ENCODE results near the gene PI4K2B.
"Not testable (repeated sequence)": the region's sequence is repeated elsewhere in the genome, so short reads cannot be mapped to it uniquely, and the experiment has no call there.

Gene PI4K2B

DNA sequence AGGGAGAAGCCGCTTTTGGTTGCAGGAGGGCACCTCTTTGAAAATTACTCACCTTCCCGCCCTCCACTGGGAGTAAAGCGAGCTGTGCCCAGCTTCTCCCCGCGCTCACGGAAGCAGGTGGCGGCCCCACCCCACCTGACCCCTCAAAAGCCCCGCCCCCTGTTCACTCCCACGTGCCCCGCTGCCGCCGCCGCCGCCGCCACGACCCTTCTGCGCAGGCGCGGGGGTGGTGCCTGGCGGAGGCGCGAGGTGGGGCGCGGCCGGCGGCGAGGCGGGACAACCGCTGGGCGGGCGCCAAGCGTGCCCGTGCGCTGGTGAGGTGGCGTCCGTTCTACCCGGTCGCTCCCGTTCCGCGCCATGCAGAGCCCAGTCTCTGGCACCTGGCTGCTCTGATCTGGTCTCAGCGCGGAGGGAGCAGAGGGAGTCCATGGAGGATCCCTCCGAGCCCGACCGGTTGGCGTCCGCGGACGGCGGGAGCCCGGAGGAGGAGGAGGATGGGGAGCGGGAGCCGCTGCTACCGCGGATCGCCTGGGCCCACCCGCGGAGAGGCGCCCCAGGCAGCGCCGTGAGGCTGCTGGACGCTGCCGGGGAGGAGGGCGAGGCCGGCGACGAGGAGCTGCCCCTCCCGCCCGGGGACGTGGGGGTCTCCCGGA, at the start of gene PI4K2B:
PI4K2B (plus strand) TSS at position 297 of the 653 bp plus-strand sequence; CDS start at position 428, 131 bp downstream.
- peak; percentile 64 for DNase-seq

DNA sequence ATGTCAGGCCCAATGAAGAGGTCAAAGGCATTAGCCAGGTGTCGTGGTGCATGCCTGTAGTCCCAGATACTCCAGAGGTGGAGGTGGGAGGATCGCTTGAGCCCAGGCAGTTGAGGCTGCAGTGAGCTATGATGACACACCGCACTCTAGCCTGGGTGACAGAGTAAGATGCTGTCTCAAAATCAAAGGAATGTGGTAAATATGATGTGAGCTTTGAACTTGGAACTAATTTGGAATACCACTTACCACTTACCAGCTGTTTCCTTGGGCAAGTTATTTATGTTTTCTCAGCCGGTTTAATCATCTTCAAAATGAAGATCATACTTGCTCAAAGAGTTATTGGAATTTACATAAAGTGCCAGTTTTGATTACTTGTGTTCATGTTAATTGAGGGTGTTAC, 49.8 kb upstream of the PI4K2B start:
- DNase-seq: no peak

DNA sequence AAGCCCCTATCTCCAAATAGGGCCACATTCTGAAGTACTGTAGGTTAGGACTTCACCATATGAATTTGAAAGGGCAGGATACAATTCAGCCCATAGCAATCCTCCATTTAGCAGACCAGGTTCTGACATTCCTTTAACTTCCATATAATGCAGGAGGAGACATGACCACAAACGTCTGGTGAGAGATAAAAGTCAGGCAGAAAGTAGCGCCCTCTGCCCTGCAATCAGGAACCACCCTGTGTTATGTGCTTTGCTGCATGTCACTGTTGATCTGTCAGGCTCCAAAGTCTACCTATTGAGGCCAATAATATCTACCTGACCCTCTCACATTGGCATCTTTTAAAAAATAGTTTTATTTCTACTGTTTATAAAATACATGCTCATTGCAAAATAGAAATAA, 43.4 kb upstream of the PI4K2B start:
- DNase-seq: no peak

DNA sequence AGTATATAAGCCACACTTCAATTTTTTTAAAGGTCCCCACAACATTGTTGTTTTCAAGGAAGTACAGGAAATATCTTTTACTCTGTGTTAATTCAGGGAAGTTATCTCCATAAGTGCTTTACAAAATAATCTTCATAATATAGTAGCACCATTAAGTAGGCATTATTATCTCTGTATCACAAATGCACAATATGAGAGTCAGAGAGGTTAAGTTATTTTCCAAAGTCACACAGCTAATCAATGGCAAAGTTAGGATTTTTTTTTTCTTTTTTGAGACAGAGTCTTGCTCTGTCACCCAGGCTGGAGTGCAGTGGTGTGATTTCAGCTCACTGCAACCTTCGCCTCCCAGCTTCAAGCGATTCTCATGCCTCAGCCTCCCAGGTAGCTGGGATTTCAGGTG, 35.1 kb upstream of the PI4K2B start:
- no peak for DNase-seq

DNA sequence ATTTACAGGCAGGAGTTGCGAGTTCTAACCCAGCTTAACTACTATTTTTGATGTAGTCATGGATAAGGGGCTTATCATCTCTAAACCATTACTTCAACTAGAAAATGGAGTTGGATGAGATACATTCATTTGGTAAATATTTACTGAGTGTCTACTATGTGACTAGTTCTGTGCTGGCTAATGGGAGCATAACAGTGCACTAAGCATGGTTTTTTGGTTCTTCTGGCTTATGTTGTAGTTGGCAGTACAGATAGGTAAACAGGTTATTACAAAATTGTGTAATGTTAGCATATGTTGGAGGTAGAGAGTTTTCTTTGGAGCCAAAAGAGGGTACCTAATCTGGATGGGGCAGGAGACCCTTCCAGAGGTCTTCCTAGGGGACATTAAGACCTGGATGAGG, 25.8 kb upstream of the PI4K2B start:
- no peak for DNase-seq

DNA sequence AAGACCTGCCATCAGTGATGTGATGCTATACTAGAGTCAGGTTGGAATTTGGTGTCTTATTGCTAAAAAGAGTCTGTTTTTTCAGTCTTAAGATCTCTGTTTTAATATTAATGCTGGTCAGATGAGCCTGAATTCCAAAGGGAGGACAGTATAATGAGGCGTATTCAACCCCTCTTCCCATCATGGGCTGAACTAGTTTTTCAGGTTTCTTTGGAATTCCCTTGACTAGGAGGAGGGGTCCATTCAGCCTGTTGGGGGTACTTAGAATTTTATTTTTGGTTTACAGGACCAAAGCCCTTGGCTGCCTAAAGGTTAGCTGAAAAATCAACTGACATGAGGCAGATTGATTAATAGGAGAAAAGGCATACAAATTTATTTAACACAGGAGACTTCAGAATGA, 24.1 kb upstream of the PI4K2B start:
- DNase-seq: no peak

DNA sequence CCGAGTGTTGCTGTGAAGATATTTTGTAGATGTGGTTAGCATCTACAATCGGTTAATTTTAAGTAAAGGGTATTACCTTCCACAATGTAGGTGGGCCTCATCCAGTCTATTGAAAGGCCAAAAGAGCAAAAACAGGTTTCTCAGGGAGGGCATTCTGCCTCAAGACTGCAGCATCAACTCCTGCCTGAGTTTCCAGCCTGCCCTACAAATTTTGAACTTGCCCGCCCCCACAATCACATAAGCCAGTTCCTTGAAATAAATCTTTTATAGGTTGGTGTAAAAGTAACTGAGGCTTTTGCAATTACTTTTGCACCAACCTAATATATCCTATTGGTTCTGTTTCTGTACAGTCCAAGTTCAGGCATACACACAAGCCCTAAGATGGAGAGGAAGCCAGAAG, 22.1 kb upstream of the PI4K2B start:
- DNase-seq: no peak

DNA sequence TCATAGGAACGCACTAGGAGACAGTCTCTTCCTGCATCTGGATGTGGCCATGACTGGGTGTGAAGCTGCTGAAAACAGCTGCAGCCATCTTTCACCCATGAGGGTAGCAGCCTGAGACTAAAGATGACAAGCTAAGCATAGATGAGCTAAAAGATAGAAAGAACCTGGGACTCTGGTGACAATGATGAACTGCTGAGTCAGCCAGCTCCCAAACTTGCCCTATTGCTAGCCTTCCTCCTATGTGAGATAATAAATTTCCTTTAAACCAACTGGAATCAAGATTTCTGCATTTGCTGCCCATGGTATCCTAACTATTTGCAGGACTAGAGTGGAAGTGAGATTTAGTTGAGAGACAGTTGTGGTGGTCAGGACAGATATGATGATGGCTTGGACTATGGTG, 21.0 kb upstream of the PI4K2B start:
- DNase-seq: no peak

DNA sequence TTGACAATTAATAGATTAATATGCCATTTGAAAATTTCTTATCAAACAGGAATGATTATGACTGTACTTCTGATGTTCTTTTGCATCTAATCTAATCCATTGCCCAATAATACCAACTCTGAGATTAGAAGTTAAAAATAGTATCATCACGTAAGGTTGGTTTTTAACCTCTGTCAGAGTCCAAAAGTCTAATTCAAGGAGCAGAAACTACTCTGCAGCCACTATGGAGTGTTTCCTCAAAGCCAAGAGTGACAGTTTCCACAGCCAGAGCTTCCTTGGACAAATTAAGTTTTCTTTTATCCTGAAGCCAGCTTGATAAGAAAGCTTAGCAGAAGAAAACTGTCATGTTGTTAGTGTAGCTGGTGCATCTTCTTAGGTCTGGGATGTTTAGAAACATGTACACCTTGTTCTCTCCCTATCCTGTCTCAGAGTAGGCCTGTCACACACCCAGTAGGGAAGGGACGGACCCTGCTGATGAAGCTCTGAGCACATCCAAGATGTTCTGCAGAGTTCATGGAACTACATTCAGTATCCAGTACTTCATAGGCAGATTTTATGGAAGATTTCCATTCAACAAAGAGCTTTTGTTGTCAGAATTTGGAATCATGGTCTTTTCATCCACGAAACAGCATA, 20.4 kb upstream of the PI4K2B start:
- no peak for DNase-seq

DNA sequence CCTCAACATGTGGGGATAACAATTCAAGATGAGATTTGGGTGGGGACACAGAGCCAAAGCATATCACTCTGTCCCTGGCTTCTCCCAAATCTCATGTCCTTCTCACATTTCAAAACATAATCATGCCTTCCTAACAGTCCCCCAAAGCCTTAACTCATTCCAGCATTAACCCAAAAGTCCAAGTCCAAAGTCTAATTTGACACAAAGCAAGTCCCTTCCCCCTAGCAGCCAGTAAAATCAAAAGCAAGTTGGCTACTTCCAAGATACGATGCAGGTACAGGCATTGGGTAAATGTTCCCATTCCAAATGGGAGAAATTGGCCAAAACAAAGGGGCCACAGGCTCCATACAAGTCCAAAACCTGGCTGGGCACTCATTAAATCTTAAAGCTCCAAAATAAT, 19.1 kb upstream of the PI4K2B start:
- DNase-seq: not testable (repeated sequence)

DNA sequence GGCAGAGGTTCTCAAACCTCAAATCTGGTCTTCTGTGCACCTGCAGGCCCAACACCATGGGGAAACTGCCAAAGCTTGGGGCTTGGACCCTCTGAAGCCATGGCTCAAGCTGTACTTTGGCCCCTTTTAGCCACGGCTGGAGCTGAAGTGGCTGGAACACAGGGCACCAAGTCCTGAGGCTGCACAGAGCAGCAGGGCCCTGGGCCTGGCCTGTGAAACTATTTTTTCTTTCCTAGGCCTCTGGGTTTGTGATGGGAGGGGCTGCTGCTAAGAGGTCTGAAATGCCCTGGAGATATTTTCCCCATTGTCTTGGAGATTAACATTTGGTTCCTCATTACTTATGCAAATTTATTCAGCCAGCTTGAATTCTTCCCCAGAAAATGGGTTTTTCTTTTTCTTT, 18.3 kb upstream of the PI4K2B start:
- DNase-seq: no peak

DNA sequence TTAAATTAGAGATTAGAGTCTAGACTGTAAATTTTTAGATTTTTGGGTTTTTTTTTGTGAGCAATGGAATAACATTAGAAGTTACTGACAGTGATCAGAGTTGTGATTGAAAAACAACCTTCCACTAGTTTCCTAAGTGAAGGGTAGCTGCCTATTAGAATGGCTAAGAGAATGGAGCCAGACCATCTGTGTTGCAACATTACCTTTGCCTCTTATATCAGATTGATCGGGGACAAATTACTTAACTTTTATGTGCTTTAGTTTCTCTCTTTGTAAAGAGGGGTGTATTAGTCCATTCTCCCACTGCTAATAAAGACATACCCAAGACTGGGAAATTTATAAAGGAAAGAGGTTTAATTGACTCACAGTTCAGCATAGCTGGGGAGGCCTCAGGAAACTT, 12.5 kb upstream of the PI4K2B start:
- no peak for DNase-seq

DNA sequence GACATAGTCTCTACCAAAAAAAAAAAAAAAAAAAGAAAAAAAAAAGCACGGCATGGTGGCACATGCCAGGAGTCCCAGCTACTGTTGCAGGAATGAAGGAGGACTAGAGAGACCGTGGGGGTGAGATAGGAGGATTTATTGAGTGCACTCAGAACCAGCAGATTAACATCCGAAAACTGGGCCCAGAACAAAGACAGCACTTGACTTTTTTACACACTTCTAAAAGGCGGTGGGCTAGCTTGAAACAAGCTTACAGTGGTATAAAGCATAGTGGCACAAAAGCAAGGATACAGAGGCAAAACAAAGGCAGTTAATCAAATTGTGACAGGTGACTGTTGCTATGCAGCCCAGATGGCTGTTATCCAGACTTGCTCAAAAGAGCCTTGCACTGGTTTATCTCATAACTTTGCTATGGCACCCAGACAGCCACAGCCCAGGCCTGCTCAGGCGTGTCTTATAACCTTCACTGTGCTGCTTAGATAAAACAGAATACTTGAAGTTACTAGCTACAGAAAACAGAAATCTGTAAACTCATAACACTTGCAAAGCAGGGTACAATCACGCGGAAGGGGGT, 9.9 kb upstream of the PI4K2B start:
- no peak for DNase-seq

DNA sequence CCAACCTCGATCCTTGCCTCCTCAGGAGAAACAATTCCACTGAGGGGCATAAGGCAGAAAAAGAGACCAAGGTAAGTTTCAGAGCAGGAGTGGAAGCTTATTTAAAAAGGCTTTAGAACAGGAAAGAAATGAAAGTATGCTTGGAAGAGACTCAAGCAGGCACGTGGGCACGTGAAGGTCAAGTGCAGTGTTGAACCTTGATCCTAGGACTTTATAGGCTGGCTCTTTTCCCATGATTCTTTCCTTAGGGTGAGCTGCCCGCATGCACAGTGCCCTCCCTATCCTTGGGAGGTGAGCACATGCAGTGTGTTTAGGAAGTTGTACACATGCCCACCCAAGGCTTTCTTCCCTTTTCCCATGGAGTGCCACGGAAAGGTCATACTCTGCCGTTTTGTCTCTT, 4.0 kb upstream of the PI4K2B start:
- DNase-seq: no peak

DNA sequence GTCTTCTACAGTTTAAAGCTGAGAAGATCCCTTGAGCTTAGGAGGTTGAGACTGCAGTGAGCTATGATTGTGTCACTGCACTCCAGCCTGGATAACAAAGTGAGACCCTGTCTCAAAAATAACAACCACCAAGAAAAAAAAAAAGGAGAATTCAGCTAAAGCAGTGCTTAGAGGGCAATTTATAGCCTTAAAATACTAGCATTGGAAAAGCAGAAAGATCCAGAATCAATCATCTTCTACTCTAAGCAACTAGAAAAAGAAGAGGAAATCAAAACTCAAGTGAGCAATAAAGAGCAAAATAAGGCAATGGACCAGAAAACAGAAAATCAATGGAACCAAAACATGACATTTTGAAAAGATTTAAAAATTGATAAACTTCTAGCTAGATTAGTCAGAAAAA, 639 bp upstream of the PI4K2B start:
- DNase-seq: no peak

DNA sequence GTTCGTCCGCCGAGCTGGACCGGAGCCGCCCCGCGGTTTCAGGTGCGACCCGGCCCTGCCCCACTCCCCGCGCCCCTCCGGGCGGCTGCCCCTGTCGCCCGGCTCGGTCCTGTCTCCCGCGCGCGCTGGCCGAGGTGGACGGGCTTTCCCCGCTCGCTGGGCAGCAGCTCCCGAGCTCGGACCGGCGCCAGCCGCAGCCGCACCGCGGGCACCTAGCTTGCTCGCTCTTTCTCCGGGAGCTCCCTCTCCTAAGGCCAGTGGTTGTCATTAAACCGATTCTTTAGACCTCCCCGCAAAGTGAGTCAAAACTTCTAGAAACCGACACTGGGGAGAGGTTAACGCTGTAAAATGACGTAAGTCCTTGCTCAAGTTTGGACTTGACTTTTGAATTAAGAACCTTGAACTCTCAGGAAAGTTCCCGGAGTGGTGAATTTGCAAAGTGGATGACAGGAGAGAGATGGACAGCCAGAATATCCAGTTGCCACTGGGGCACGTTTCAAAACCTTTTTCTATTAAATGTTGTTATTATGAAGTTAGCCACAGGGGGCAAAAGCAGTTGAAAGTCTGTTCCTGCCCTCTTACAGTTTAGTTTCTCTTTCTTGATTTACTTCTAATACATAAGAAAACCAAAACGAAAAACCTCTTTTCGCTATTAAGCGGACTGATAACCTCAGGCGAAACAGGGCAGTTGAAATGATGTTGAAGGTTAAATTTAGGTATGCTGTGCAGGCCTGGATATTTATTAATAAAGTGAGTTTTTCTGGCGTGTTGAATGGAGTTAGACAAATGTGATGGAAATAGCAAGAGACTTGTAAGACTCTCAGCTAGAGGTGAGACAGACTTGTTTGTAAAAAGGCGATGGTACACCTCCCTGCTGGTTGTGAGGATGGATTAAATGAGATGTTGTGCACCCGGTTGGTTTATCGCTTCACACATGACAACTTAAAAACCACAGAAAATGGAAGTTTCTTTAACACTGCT, 847 bp downstream of the PI4K2B start:
- DNase-seq: peak; percentile 49

DNA sequence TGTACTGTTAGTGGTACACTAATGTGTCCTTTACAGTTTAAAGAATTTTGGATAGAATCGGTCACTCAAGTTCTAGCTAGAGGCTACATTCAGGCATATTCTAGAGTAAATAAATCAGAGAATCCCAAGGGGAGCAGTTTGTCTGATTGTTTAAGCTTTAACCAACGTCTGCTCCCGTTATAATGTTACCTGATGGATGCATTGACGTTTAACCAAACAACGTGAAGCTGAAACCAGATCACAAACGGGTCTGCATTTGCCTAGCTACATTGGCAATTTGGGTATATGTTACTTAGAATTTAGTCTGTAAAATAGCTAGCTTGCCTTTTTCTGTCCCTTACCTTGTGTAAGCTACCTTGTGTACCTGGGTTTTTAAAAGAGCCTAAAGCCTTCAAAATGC, 1.6 kb downstream of the PI4K2B start:
- DNase-seq: no peak

DNA sequence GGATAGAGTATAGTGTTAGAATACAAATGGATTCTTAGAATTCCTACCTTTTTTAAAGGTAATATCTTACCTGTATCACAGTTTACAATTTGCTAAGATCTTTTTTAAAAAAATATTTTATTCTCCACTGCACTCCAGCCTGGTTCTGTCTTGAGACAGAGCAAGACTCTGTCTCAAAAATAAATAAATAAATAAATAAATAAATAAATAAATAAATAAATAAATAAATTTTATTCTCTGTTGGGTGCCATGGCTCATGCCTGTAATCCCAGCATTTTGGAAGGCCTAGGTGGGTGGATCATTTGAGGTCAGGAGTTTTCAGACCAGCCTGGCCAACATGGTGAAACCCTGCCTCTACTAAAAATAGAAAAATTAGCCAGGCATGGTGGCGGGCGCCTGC, 2.2 kb downstream of the PI4K2B start:
- not testable (repeated sequence) for DNase-seq

DNA sequence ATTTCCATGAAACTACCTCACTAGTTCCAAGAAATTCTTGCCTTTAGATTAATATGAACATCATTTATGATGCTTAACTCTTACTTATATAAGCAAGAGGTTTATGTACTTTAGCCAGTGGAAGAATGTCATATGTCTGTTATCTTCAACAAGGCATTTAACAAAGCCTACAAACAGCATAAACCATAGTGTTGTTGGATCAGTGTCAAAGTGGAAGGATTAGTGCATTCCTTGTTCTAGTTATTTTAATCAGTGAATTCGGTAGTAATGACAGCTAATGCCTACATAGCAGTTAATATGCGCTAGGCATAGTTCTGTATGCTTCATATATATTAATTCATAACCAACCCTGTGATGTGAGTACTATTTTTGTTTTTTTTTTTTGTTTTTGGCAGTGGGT, 3.1 kb downstream of the PI4K2B start:
- DNase-seq: no peak

DNA sequence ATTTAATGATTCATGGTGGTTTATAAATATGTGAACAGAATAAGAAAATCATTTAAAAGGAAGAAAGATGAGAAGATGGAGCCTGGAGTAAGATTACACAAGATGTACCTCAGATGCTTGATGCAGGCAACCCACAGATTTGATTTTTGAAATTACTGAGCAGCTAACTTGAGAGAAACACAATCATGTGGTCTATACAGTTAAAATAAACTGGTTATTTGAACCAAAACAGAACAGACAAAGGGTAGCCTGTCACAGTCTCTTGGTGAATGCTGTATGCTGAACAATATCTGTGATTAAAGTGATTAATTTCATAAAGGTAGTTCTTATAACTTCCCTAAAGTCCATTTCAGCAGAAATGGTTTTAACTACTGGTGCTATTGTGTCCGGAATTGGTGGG, 4.2 kb downstream of the PI4K2B start:
- no peak for DNase-seq

DNA sequence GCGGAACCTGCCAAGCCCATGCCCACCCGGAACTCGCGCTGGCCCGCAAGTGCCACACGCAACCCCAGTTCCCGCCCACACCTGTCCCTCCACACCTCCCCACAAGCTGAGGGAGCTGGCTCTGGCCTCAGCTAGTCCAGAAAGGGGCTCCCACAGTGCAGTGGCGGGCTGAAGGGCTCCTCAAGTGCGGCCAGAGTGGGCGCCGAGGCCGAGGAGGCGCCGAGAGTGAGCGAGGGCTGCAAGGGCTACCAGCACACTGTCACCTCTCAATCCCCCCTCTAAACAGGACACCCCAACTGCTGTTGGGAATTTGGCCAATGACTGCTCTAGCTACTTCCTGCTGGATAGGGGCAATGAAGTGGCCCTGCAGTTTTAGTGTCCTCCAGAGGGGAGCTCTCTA, 5.7 kb downstream of the PI4K2B start:
- not testable (repeated sequence) for DNase-seq

DNA sequence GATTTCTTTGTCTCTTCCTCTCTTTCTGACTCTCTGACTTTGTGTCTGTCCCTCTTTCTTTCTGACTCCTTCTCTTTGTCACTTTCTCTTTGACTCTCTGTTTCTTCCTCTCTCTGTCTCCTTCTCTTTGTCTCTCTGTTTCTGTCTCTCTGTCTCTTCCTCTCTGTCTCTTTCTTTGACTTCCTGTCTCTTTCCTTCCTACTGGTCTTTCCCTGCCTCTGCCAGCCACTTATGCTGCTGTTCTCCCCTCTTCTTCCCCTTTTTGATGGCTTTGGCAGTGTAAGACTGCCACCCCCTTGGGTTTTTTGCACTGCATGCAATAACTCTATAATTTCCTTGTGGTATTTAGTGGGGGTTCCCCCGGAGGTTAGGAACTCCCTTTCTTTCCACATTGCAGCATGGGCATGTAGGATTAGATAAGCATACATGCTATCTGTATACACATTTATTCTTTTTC, 6.9 kb downstream of the PI4K2B start:
- not testable (repeated sequence) for DNase-seq

DNA sequence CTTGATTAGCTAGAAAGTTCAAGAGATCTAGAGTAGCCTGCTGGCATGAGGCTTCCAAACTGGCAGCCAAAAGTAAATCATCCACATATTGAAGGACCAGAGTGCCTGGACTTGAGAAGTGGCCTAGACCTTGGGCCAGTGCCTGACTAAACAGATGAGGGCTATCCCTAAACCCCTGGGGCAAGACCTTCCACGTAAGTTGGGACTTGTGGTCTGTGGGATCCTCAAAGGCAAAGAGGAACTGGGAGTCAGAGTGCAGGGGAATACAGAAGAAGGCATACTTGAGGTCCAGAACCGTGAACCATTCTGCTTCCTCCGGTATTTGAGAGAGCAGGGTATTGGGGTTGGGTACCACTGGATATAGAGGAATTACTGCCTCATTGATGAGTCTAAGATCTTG, 8.4 kb downstream of the PI4K2B start:
- not testable (repeated sequence) for DNase-seq

Measured in NCI-H2029 treated with DMSO at 0.1 percent for 48 hours (cell line).